ENCODE measurements around the gene GSN. TPM values are rescaled to one million over a fixed set of nuclear protein-coding genes. Genes with fewer than 3 reads are reported as not detected.
A peak's percentile ranks its signal among the peaks of the same experiment; 100 is the strongest.

The GSN gene
- total and polyA plus RNA-seq, 4 donors: 18.8 to 402 (median 51.6) TPM

- Histone ChIP-seq H3K27me3 (ENCODE audit: control insufficient read depth in 4 of 4, insufficient read depth in 4 of 4, low read length in 3 of 4) (no peaks in the 10 kb centered on the region), H3K36me3 (ENCODE audit: control insufficient read depth in 4 of 4, insufficient read depth in 3 of 4, low read depth in 1 of 4, low read length in 3 of 4) (peaks cover 0 to 7% (median 1%) of the 10 kb centered on the region in 4 donors), H3K9me3 (ENCODE audit: control insufficient read depth in 4 of 4, low read length in 3 of 4) (no peaks in the 10 kb centered on the region), H3K4me1 (ENCODE audit: control insufficient read depth in 4 of 4, insufficient read depth in 4 of 4, low read length in 3 of 4) (peaks cover 0 to 35% (median 23%) of the 10 kb centered on the region in 4 donors), H3K4me3 (ENCODE audit: low read depth in 1 of 3, low read length in 3 of 3) (no peak overlapping the region), H3K9ac (ENCODE audit: low read depth in 1 of 2, low read length in 2 of 2) (no peak overlapping the region), H3K27ac (ENCODE audit: low read depth in 1 of 2, low read length in 2 of 2) (no peak overlapping the region)
- TF ChIP-seq FOXA1 (IDR thresholded peaks at IDR 0.05): no peak
- no peak for TF ChIP-seq REST (IDR thresholded peaks at IDR 0.05)
- TF ChIP-seq, protein P1, sequence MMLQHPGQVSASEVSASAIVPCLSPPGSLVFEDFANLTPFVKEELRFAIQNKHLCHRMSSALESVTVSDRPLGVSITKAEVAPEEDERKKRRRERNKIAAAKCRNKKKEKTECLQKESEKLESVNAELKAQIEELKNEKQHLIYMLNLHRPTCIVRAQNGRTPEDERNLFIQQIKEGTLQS (IDR thresholded peaks at IDR 0.05): no peak
- TF ChIP-seq FOXA2 (IDR thresholded peaks at IDR 0.05): no peak
- no peak for TF ChIP-seq TAF1 (conservative IDR thresholded peaks at IDR 0.05)
- no peak for TF ChIP-seq RAD21 (IDR thresholded peaks at IDR 0.05)
- TF ChIP-seq CTCF (IDR thresholded peaks at IDR 0.05; ENCODE audit: low read depth, low read length, missing input control): no peak
- no peak for TF ChIP-seq NR2F2 (IDR thresholded peaks at IDR 0.05)
- TF ChIP-seq ZBTB33 (IDR thresholded peaks at IDR 0.05): no peak
- no peak for TF ChIP-seq YY1 (IDR thresholded peaks at IDR 0.05)
- no peak for TF ChIP-seq HNF4A (conservative IDR thresholded peaks at IDR 0.05)
- TF ChIP-seq GABPA (IDR thresholded peaks at IDR 0.05 in 1 of 2, conservative IDR thresholded peaks at IDR 0.05 in 1 of 2): no peak
- no peak for TF ChIP-seq JUND (IDR thresholded peaks at IDR 0.05)
- TF ChIP-seq RXRA (IDR thresholded peaks at IDR 0.05): no peak
- TF ChIP-seq SP1 (IDR thresholded peaks at IDR 0.05): no peak
- TF ChIP-seq, protein P2, sequence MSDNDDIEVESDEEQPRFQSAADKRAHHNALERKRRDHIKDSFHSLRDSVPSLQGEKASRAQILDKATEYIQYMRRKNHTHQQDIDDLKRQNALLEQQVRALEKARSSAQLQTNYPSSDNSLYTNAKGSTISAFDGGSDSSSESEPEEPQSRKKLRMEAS (IDR thresholded peaks at IDR 0.05): no peak
- DNase-seq (ENCODE audit: low spot score): no peak
- 93% methylated on average over 5 of the region's 5 CpGs for WGBS
Observed at GRCh38 chr9:121319383-121319780, 51.4 kb downstream of the GSN start.

GRCh38 chr9:121321016-121321503 is 53.1 kb downstream of the GSN start:
- whole genome bisulfite sequencing: 90% methylated on average over 10 of the region's 10 CpGs
- Histone ChIP-seq H3K27me3 (ENCODE audit: control insufficient read depth in 4 of 4, insufficient read depth in 4 of 4, low read length in 3 of 4) (no peaks in the 10 kb centered on the region), H3K4me3 (ENCODE audit: low read depth in 1 of 3, low read length in 3 of 3) (no peak overlapping the region), H3K9ac (ENCODE audit: low read depth in 1 of 2, low read length in 2 of 2) (no peak overlapping the region), H3K36me3 (ENCODE audit: control insufficient read depth in 4 of 4, insufficient read depth in 3 of 4, low read depth in 1 of 4, low read length in 3 of 4) (peaks cover 0 to 7% (median 1%) of the 10 kb centered on the region in 4 donors), H3K4me1 (ENCODE audit: control insufficient read depth in 4 of 4, insufficient read depth in 4 of 4, low read length in 3 of 4) (peaks cover 4 to 37% (median 21%) of the 10 kb centered on the region in 4 donors), H3K9me3 (ENCODE audit: control insufficient read depth in 4 of 4, low read length in 3 of 4) (no peaks in the 10 kb centered on the region), H3K27ac (ENCODE audit: low read depth in 1 of 2, low read length in 2 of 2) (peak overlapping the region; percentile 7 to 68)
- DNase-seq (ENCODE audit: low spot score): no peak
- TF ChIP-seq RAD21 (IDR thresholded peaks at IDR 0.05) (no peak), RXRA (IDR thresholded peaks at IDR 0.05) (no peak), EGR1 (IDR thresholded peaks at IDR 0.05; ENCODE audit: low read depth in 2 of 2) (no peak), FOXA1 (IDR thresholded peaks at IDR 0.05) (no peak), TAF1 (conservative IDR thresholded peaks at IDR 0.05) (no peak), FOXA2 (IDR thresholded peaks at IDR 0.05) (no peak), YY1 (IDR thresholded peaks at IDR 0.05) (no peak), CTCF (IDR thresholded peaks at IDR 0.05; ENCODE audit: low read depth, low read length, missing input control) (no peak), GABPA (IDR thresholded peaks at IDR 0.05 in 1 of 2, conservative IDR thresholded peaks at IDR 0.05 in 1 of 2) (no peak), HNF4G (IDR thresholded peaks at IDR 0.05) (no peak)
- TF ChIP-seq, protein P2 (IDR thresholded peaks at IDR 0.05): no peak
- TF ChIP-seq, protein P1 (IDR thresholded peaks at IDR 0.05): no peak
